ENCODE results near the gene BRICD5.

BRICD5 gene

DNA sequence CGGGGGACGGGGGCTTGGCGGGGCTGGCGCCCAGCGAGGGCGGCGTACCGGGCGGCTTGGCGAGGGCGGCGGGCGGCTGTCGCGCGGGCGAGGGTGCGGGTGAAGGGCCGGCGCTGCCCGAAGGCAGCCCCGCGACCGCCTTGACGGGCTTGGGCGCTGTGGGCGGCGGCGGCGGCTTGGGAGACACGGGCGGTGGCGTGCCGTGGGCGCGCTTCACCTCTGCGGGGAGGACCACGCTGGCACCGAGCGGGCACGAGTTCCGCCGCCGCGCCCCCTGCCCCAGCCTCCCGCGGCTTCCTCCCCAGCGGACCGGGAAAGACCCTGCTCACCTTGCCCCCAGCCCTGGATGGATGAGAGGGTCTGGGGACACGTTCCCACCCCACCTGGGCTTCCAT lies 31.6 kb downstream of the BRICD5 start:
- DNase-seq: no peak

DNA sequence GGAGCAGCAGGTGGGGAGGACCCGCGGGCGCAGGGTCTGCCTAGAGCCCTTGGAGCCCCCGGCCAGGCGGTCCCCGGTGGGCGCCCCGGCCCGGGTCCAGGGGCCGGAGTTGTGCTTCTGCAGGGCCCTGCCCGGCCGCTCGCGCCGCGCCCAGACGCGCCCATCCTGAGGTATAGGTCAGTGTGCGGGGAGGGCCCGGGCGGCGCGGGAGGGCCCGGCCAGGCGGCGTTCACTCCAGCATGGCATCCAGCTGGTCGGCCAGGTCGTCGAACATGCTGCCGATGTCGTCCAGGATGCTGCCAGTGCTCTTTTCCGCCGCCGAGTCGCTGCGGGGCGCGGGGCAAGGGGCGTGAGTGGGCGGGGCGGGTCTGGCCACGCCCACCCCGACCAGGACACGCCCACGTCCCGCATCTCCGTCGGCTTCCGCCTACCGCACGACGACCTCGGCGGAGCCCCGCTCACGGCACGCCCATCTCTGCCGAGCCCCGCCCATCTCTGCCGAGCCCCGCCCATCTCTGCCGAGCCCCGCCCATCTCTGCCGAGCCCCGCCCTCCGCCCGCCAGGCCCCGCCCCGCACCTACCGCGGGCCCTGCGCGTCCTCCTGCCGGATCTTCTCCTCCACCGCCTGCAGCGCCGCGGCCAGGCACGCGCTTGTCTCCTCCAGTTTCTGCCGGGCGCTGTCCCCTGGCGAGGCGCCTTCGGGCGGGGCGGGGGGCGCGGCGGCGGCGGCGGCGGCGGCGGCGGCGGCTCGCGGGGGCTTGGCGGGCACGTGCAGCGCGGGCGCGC lies 32.1 kb downstream of the BRICD5 start:
- no peak for DNase-seq

DNA sequence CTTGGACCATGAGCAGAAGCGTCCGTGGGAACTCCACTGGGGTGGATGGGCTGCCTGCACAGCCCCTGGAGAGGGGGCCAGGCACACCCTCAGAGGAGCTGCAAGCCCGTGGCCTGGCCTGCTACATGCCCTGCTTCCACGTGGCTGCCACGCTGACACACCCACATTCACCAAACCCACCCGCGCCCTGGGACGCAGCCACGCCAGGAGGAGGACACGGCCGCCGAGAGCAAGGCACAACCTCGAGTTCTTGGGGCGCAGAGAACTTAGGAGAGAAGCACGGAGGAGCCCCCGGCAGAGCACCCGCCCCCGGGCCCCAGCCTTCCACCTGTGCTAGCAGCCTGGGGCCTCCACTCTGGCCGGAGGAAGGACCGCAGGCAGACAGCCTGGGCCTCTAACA lies 33.1 kb downstream of the BRICD5 start:
- no peak for DNase-seq

DNA sequence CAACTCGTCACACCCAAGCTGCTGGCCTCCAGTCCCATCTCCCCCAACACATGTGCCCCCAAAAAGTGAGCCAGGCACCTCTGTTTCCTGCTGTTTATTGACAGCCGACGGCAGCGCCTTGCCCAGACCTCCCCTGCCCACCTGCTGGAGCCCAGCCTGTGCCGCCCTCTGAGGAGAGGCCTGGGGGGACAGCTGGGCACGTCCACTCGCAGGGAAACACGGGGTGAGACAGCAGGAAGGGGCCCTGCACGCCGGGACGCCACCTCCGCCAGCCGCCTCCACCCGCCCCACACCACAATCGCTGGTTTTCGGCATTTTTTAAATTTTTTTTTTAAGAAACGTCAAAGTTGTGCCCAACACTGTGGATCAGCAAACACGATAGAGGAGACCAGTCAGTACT lies 33.6 kb downstream of the BRICD5 start:
- no peak for DNase-seq

DNA sequence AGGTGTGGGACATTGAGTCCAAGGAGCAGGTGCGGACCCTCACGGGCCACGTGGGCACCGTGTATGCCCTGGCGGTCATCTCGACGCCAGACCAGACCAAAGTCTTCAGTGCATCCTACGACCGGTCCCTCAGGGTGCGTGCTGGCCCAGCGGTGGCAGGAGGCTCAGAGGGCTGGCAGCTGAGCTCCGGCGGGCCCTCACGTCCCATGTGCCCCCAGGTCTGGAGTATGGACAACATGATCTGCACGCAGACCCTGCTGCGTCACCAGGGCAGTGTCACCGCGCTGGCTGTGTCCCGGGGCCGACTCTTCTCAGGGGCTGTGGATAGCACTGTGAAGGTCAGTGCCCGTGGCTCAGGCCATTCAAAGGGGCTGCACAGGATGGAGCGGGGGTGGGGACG lies 34.6 kb downstream of the BRICD5 start:
- DNase-seq: no peak

DNA sequence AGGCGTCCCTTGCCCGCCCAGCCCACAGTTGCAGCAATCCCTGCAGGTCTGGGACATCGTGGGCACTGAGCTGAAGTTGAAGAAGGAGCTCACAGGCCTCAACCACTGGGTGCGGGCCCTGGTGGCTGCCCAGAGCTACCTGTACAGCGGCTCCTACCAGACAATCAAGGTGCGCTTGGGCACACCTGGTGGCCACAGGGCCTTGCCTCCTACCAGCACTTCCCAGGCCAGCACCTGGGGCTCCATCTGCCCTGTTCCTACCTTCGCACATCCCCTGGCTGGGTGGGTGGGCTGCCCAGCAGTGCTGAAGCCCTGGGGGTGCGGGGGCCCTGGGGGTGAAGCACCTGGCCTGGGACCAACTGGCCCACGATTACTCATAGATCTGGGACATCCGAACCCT lies 35.2 kb downstream of the BRICD5 start:
- no peak for DNase-seq

DNA sequence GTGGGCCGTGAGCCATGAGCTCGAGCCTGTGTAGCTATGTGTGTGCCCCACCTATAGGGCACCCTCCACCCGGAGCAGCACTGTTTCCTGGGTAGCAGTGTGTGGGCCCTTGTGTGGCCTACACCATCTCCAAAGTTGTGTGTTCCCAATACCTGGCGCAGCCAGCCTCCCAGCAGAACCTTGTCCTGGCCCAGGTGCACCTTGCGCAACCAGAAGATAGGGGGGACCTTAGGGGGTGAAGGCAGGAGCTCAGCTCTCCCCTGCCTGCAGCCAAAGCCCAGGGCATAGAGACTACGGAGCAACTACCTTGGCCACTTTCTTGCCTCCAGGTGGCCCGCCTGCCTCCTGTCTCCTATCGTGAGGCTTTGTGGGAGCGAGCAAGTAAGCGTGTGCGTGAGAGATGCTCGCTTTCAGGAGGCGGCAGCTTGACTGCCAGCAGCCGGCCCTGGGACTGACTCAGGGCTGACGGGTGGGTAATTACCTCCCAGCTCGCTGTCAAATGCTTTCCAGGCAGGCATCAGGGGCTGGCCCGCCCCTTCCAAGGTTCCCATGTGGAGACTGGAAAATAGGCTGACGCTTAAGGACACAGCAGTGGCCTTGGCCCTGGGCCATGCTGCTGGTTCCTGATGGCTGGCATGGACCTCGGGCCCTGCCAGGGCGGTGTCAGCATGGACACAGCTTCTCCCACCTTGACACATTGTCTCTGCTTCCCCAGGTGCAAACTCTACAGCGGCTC lies 36.1 kb downstream of the BRICD5 start:
- DNase-seq: no peak

DNA sequence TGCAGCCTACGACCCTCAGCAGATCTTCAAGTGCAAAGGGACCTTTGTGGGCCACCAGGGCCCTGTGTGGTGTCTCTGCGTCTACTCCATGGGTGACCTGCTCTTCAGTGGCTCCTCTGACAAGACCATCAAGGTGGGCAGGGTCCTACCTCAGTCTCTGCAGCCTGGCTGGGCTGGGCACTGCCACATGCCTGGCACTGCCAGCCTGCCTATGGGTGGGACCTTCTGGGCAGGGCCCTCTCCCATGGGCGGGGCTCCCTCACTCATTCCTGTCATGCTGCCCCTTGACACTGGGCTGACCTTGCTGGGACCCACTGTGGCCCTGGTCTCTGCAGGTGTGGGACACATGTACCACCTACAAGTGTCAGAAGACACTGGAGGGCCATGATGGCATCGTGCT lies 36.7 kb downstream of the BRICD5 start:
- no peak for DNase-seq

DNA sequence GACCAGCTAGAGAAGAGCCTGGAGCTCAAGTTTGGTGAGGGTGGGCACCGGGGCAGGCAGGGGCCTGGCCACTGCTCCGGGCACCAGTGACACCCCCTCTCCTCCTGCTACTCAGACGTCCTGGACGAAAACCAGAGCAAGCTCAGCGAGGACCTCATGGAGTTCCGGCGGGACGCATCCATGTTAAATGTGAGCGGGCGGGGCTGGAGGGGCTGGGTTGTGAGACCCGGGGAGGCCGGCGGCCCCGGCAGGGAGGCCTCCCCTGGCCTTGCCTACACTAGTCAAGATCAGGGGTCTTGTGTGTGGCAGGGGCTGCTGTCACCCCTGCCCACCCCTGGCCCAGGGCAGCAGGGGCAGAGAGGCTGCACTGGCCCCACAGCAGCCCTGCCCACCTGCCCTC lies 37.3 kb downstream of the BRICD5 start:
- DNase-seq: no peak

DNA sequence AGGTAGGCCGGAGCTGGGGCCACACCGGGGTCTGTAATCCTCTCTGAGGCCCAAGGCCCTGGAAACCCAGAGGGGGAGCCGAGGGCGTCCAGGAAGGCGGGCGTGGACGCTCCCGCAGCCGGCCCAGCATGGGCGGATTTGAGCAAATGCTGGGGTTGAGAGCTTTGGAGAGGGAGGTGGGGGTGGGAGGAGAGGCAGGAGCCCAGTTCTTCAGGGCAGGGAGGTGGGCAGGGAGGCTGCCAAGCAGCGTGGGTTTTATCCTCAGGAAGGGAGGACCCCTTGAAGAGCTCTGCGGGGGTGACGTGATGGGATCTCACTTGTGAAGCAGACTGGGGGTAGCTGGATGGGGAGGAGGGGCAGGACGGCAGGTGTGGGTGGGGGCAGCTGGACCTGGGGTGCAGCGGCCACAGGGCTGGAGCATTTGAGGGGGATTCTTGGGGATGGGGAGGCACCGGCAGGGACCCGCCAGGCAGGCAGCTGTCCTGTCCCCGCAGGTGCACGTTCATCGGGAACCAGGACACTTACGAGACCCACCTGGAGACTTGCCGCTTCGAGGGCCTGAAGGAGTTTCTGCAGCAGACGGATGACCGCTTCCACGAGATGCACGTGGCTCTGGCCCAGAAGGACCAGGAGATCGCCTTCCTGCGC lies 37.9 kb downstream of the BRICD5 start:
- DNase-seq: no peak

DNA sequence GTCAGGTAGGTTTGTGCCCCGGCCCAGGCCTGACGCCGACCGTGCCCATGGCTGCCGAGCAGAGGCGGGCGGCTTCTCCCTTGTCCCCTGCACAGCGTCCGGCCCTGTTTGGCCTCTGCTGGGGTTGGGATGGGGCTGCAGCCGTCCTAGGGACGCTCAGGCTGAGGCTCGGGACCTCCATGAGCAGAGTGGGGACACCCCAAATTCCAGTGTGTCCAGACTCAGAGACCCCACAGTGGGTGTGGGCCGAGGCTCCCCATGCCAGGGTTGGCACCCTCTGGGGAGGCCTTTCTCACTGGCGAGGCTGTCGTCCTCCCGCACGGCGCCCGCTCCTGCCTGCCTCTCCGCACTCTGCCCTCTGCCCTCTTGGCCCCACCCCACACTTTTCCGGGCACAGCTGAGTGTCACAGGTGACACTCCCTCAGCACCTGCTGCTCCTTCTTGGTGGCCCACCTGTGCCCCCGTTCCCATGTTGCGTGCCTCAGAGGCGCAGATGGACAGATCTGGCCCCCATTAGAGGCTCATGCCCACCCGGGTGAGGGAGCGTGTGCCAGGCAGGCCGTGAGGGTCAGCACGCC lies 39.0 kb downstream of the BRICD5 start:
- no peak for DNase-seq

DNA sequence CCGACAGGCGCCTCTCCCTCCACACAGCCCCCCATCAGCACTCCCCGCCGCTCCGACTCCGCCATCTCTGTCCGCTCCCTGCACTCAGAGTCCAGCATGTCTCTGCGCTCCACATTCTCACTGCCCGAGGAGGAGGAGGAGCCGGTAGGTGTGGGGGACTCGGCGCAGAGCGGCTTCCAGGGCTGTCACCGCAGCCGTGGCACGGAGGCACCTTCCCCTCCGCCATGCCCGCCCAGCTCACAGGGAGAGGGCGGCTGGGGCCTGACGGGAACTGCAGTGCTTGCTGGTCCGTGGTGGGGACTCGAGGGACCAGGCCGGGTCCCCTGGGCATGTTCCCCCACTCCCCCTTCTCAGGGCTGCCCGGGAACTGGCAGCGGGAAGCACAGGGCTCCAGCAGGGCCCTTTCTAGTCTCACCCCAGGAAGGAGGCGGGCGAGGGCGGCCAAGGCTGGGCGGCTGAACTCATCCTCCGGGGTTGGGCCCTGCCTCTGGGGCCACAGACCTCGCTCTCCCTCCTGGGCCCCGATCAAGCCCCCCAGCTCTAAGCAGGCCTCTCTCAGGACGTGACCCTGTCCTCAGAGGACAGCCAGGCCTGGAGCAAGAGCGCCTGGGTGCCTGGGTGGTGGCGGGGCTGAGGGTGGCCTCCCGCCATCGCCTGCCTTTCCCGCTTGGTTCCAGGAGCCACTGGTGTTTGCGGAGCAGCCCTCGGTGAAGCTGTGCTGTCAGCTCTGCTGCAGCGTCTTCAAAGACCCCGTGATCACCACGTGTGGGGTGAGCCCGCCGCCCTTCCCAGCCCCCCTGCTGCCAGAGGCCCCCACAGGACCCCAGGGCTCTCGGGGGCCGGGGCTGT lies 39.9 kb downstream of the BRICD5 start:
- no peak for DNase-seq

DNA sequence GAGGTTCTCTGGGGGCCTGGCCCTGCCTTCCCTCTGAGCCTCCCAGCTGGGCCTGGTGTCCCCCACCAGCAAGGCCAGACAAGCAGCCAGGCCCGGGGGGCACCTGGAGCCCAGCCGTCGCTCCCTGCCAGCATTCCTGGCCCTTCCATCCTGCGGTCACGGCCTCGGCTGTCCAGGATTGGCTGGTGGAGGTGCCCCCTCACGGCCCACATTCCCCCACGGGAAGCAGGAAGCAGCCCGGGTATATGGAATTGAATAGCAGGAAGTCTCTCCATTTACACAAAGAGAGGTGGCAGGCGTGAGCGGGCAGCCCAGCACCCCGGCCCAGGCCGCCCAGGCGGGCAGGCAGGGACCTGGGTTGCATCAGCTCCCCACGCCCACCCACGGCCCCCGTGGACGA lies 40.6 kb downstream of the BRICD5 start:
- no peak for DNase-seq

DNA sequence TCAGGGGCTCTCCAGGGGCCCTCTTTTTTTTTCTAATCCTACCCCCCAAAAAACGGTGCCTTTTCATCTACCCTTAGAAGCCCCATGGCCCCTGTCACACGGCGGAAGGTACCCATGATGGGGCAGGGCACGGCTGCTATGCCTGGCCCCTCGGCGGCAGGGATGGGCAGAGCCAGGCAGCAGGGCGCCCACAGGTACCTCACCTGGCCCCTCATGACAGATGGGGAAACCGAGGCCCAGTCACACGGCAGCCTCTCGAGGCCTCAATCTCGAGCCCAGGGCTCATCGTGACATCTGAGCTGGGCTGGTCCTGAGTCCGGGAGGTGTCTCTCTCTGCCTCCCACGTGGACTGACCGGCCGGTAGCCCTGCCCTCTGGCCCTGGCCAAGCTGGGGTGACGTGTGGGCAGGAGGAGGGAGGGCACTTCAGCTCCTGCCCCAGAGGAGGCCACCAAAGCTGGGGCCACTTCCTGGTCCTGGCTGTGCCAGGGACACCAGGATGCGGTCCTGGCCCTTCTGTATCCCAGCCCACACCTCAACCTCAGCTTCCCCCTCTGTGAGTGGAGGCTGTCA lies 43.5 kb downstream of the BRICD5 start:
- DNase-seq: no peak

DNA sequence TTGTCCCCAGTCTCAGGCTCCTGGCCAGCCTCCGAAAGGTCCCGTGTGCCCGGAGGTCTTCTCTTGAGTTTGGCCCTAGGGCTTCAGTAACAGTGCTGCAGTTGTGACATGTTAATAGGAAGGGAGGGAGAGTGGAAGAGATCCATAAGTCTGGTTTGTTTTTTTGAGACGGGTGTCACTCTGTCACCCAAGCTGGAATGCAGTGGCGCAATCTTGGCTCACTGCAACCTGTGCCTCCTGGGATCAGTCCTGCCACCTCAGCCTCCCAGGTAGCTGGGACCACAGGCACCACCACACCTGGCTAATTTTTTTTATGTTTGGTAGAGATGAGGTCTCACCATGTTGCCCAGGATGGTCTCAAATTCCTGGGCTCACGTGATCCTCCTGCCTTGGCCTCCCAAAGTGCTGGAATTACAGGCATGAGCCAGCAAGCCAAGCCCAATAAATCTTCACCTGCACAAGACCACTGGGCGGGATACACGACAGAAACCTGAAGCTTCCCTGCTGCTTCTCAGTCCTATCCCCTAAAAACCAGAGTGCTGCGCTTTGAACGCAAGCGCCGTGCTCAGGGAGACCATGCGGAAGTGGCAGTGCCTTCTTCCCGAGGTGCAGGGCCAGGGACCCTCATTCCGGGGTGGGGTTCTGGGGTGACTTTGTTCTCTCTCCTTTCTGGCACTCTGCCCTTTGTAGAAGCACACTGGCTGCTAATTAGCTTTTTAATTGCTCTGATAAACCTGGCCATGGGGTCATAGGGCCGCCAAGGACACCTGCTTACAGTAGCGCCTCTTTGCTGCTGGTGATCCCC lies 44.2 kb downstream of the BRICD5 start:
- DNase-seq: no peak

DNA sequence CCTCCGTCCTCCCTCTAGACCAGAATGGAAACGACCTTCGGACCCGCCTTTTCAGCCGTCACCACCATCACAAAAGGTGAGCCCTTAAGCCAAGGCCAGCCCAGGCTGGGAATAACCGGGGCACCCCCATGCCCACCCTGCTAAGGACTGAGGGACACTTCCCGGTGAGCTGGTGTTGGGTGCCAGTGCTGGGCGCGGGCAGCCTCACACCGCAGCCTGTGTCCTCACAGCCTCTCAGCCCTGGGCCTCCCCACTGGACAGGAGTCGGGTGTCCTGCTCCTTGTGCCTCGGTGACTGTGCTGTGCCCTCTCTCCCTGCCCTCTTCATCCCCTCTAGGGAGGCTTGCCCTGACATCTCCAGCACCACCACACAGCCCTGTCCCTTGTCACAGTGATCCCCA lies 44.8 kb downstream of the BRICD5 start:
- DNase-seq: no peak

DNA sequence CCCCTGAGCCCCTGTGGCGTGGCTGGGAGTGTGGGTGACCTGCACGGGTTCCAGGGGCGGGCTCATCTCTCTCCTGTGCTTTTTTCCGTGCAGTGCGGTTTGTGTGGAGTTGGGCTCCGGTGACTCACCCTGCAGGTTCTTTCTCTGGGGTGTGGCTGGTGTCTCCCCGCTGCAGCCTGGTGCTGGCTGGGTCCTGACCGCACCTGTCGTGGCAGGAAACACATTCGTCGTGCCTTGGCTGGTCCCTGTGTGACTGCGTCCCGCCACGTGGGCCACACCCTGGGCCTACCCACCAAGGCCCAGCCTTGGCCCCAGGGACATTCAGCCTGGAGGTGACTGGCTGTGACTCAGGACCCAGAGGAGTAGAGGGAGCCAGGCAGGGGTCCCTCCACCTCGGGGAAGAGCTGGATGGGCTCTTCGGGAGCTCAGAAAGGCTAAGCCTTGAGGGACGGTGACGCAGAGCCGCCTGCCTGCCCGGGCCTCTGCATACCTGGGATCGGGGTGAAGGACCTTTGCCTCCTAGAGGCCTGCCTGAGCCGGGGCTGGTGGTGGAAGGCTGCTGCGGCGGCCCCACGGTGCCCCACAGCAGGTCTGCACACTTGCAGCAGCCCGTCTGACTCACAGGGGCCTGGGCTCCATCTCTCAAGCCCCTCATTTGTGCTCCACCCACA lies 47.3 kb downstream of the BRICD5 start:
- no peak for DNase-seq

DNA sequence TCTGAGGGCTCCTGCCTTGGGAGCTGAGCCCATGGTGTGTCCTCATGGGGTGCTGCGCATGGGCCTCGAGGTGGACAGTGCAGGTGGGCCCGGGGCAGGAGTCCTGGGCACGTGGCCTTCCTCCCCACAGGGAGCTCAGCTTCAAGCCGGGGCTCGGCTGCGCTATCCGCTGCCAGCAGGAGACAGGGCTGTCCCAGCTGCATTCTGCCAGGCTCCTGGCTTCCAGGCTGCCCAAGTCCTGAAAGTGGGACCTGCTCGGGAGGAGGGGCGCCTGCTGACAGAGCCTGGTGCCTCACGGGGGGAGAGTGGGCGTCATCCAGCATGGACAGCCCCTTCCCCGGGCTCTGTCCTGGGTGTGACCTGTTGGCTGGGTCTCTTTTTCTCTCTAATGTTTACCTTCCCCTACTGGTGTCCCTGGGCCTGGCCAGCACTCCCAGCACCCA lies 48.0 kb downstream of the BRICD5 start:
- DNase-seq: no peak

DNA sequence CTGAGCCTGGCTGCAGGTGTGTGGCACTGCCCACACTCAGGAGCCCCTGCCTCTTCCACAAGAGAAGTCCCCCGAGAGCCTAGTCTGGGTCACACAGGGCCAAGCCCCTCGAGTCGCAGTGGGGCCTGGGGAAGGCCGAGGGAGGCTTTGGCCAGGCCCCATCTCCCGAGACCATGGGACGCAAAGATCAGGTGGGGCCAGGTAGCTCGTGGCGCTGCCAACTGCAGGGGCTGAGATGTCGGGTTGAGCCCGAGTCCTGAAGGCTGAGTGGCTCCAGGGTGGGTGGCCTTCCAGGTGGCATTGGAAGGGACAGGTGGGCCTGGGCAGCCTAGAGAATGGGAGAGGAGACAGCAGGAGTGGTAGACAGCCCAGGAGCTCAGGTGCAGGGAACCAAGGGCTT lies 48.8 kb downstream of the BRICD5 start:
- DNase-seq: no peak

DNA sequence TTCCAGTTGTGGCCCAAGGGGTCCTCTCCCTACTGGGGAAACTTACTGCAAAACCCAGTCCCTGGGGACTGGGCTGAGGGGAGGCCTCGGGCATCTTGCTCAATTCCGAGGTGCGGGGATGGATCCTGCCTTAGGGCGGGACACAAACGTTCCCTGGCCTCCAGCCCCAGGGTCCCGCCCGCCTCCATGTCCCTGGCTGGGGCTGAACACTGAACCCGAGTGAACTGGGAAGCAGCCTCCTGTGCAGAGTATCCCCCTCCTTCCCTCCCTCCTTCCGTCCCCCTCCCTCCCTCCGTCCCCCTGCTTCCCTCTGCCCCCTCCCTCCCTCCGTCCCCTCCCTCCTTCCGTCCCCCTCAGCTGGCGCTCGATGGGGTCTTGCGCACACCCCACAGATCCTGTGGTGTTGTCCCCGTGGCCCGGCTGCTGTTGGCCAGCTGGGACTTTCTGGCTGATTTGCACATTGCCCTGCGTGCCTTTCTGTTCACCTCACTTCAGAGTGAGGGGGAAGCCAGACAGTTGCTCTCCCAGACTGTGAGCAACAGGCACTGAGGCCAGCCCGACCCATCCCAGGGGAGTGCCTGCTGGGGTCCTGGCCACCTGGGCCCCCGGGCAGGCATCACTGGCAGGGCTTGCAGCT lies 49.6 kb downstream of the BRICD5 start:
- DNase-seq: no peak
